GM12801 (cell line): ENCODE results near the gene SPATA31A3.
"Not testable (repeated sequence)": the region's sequence is repeated elsewhere in the genome, so short reads cannot be mapped to it uniquely, and the experiment has no call there.

Source experiments
- TF ChIP-seq, protein P1 (sequence below): IDR thresholded peaks from one replicate; pipeline ENCODE4 v1.5.1; 2011; ENCODE audit warnings: control low read depth; ENCODE audit not compliant: insufficient read length; ENCODE audit errors: extremely low read depth

SPATA31A3 gene

DNA sequence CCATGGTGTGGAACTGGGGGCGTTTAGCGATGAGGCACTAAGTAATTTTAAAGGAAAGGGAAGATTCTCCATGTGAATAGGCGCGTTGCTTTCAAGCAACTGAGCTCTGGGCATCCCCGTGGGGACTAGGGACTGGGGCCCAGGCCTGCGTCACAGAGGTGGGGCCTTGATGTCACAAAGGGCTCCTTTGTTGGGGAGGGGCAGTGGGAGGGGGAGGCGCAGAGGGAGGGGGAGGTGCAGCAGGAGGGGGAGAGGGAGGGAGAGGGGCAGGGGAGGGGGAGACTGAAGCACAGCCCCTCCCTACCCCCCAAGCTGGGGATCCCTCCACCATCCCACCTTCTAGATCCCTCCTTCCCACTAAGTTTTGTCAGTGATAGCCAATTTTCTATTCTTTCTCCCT is at the start of gene SPATA31A3:
Gene SPATA31A3 (minus strand): TSS at position 101 of the 400 bp plus-strand sequence. CDS start 29 bp downstream, at position 72.
- TF ChIP-seq, protein P1, sequence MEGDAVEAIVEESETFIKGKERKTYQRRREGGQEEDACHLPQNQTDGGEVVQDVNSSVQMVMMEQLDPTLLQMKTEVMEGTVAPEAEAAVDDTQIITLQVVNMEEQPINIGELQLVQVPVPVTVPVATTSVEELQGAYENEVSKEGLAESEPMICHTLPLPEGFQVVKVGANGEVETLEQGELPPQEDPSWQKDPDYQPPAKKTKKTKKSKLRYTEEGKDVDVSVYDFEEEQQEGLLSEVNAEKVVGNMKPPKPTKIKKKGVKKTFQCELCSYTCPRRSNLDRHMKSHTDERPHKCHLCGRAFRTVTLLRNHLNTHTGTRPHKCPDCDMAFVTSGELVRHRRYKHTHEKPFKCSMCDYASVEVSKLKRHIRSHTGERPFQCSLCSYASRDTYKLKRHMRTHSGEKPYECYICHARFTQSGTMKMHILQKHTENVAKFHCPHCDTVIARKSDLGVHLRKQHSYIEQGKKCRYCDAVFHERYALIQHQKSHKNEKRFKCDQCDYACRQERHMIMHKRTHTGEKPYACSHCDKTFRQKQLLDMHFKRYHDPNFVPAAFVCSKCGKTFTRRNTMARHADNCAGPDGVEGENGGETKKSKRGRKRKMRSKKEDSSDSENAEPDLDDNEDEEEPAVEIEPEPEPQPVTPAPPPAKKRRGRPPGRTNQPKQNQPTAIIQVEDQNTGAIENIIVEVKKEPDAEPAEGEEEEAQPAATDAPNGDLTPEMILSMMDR: not testable (repeated sequence)
